HG02884 (cell line): Measurements from ENCODE around the gene TSPEAR.

Source experiments
- ATAC-seq: cut with Tn5 transposase; IDR thresholded peaks from one replicate; pipeline ENCODE4 v1.9.1; 2021; ENCODE audit warnings: mild to moderate bottlenecking, moderate library complexity; ENCODE audit not compliant: unreplicated experiment

TSPEAR gene

DNA sequence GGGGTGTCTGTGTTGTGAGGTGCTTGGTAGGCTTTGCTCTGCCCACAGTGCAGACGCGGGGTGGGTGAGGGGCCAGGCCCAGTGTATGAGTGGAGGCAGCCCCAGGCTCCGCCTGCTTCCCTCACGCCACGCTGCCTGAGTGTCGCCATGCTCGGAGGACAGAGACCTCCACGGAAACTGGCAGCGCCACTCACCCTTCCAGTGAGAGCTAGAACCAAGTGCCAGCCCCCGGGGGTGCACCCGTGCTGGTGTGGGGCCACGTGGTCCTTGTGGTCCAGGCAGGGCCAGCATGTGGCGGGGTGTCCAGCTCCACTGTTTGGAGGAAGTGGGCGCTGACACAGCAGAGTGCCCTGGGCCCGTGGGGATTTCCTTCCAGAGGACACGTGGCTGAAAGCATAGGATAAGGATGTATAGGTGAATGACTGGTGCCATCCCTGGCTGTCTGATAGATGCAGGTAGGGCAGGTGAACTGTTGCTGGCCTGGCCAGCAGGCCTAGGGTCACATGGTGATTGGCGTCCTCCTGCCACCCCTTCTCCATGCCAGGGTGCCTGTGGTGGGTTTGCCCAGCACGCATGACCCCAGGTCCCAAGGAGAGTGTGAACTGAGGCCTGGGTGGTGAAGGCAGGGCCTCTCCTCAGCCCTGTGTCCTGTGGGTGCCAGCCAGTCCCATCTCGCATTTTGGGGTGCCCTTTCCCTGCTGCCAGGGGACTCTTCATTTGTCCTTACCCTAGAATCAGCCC lies 252.2 kb downstream of the TSPEAR start:
- ATAC-seq, result no peak

DNA sequence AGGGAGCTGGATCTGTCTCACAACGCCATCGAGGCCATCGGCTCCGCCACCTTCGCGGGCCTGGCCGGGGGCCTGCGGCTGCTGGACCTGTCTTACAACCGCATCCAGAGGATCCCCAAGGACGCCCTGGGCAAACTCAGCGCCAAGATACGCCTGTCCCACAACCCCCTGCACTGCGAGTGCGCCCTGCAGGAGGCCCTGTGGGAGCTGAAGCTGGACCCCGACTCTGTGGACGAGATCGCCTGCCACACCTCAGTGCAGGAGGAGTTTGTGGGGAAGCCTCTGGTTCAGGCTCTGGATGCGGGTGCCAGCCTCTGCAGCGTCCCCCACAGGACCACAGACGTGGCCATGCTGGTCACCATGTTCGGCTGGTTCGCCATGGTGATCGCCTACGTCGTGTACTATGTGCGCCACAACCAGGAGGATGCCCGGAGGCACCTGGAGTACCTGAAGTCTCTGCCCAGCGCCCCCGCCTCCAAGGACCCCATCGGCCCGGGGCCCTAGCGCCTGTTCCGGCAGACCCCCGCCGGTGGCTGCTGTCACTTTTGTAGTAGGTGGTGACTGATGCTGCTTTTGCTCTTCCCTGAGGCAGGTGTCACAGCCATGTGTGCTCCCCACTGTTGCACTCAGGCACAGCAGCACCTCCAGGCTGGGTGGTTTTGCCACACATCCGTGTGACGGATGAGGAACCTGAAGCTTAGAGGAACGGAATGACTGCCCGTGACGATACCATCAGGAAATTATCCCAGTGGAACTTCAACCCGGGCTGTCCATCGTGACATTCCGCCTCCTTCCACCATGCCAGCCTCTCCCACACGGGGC lies 254.2 kb downstream of the TSPEAR start:
- ATAC-seq, result no peak

DNA sequence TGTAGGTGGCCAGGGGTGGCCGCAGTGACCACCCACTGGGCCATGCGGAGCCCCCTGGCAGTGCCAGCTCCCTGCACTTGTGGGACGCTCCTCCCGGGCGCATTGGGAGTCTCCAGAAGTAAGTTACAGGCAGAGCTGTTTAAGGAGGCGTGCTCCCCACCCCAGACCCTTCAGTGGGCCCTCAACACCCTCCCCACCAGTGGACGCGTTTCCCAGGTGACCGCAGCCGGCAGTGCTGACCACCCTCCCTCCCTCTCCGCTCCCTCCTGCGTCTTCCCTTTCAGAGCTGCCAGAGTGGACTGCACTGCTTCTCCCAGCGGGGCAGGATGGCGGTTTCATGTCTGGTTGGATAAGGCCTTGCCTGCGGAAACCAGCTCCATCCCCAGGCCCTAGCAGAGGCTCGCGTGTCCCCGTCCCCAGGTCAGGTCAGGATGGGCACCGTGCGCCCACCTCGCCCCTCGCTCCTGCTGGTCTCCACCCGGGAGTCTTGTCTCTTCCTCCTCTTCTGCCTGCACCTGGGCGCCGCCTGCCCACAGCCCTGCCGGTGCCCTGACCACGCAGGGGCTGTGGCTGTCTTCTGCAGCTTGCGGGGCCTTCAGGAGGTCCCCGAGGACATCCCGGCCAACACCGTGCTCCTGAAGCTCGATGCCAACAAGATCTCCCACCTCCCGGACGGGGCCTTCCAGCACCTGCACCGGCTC lies 255.0 kb downstream of the TSPEAR start:
- no peak for ATAC-seq

DNA sequence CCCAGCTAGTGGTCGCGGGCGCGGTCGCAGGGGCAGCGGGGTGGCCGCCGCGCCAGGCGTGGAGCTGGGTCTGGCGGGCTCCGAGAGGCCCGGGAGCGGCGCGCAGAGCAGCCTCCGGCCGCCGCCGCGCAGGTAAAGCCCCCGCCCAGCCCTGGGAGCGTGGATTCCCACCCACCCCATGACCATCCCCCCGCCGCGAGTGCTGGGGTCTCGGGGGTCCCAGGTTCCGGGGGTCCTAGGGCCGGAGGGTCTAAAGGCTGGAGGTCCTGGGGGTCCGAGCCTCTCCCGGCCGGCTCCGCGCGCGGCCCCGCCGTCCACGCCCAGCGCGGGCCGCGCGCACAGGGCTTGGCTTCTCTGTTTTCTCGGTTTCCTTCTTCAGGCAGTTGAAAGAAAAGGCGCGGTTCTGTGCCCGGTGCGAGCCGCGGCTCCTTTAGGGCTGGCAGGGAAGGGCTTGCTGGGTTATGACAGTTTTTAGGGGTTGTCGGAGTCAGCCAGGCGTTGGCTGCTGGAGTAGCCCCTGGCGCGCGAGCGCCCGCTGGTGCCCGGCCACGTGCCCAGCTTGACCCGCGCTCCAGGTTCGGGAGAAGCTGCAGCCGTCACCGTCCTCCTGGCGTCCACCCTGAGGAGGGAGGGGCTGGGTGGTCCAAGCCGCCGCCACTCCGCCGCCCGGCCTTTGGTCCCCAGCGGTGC lies 255.7 kb downstream of the TSPEAR start:
- ATAC-seq, result no peak

DNA sequence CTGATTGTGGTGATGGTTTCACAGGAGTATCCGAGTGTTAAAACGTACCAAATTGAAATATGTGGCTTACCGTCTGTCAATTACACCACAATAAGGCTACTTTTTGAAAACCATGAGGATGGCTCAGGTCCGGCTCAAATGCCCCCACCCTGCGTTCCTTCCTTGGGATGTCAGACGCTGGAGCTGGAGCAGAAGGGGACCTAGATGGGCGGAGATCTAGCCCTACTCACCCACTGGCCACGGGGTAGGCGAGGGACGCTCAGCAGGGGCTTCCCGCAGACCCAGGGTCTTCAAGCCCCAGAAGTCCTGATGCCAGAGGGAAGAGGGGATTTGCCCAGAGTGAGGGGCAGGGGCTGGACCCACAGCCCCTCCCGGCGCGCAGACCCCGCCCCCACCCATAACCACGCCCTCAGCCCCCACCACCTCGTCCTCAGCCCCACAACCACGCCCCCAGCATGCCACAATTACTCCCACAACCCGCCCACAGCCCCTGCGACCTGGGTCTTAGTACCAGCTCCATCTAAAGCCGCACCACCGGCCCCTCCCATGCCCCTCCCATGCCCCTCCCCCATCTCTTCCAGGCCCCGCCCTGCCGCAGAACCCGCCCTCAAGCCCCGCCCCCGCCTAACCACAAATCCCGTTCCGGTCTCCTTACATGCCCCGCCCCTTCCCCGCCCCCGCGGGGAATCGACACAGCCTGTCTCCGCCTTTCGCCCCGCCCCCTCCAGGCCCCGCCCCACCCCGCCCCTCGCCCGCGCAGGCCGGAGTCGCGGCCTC lies 256.4 kb downstream of the TSPEAR start, which contains the start of gene LRRC3:
Gene LRRC3, plus strand, starts transcription at position 764 of the 777 bp plus-strand sequence. CDS start 1,135 bp downstream, outside the sequence.
- ATAC-seq, result no peak

DNA sequence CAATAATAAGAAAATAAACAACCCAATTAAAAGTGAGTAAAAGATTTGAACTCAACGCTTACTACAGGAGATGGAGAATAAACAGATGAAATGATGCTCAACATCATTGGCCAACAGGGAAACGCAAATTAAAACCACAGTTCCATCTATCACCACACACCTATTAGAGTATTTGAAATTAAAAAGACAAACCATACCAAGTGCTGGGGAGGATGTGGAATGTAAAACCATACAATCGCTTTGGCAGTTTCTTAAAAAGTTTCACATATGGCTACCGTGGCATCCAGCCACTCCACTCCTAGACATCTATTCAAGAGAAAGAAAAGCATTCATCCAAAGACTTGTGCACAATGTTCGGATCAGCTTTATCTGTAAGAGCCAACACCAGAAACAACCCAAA lies 257.3 kb downstream of the TSPEAR start:
- no peak for ATAC-seq

DNA sequence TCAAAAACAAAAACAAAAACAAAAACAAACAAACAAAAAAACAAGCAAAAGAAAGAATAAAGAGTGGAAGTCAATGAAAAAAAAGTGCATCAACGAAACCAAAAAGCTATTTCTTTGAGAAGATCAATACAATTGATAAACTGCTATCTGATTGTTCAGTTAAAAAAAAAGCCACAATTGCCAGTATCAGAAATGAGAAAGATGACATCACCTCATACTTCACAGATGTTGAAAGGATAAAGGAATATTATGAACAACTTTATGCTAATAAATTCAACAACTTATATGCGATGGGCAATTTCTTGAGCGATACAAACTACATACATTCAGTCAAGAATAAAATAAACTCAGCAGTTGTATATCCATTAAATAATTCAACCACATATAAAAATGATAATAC lies 258.3 kb downstream of the TSPEAR start:
- no peak for ATAC-seq

DNA sequence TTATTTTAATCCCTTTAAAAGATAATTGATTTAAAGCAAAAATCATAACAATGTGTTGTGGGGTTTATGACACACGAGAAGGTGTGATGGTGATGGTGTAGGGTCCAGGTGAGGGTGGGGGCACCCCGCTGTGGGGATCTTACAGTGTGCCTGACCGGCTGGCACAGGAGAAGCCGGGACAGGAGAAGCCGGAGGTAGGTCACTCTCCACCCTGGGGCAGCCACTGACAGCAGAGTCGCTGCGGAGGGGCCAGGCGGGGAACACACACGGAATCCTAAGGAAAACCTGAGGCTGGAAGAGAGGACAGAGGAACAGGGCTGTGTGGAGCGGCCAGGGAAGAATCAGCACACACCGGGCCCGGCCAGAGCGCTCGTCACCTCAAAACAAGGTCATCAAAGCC lies 260.4 kb downstream of the TSPEAR start:
- ATAC-seq, result no peak

DNA sequence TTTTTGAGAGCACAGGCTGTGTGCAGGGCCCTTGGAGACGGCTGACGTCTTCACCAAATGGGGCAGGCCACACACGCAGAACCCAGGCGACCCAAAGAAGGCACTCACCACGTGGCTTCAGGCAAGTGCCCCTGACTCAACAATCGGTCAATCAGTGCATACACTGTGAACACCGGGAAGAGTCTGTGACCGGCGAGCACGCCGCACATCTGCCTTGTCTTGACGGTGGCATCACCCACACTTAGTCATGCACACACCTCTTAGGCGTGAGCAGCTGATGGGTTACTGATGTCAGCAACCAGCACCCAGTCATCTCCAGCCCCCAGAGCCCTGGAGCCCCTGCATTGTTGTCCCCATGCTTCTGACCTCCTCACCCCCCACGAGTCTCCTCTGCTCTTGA lies 261.0 kb downstream of the TSPEAR start:
- ATAC-seq, result no peak

DNA sequence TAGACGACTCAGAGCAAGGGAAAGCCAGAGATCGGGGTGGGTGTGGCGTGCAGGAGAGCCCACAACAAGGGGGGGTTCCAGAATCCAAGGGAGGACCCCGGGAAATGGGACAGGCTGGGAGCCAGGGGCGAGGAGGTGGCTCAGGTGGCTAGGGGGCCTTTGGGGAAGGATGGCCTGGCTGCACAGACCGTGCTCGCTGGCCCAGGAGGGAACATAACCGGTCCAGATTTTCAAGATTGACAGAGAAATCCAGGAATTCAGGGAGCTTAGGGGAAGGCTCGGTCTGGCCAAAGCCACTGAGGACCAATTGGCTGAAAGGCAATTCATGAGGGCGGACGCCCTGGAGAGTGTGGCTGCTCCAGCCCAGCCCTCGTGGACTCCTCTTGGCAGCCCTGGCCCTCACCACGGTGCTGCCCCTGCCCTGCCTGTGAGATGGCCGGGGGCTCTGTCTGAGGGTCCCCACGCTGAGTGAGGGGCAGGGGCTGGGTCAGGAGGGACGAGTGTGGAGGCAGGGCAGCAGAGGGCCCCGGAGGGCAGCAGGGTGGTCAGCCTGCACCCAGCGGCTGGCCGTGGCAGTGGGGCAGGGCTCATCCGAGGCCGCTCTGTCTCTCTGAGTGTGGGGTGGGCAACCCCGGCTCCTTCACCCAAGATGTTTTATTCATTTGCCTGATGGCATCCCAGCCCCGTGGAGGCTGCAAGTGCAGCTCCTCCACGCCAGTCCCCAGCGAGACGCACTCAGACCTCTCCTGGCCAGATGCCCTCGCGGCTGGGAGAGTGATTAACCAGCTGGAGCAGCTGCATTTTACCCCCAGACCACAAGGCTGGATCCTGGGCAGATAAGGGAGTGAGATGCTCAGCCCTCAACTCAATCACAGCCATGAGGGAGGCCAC lies 261.7 kb downstream of the TSPEAR start:
- no peak for ATAC-seq

DNA sequence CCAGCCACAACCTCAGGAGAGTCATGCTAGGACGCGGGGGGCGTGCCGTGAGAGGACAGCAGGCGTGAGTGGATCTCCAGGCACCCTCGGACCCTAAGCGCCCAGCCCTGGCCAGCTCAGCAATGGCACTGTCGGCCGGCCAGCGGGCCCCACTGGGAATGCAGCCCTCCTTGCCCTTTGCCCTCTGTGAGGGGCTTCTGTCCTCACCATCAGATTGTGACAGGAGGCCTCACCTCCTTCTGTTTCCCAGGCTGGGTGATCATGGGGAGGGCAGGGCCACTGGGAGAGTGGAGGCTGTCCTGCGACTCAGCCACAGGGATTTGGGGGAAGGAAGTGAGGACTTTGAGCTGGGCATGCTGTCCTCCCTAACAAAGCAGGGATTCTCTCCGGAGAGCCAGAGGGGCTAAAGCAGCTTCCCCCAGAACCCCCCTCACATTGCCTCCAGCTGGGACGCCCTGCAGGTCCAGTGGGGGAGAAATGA lies 262.7 kb downstream of the TSPEAR start:
- ATAC-seq, result no peak
